HG02884 (cell line): ENCODE results near the gene MYL6B.
"Not testable (repeated sequence)": the region's sequence is repeated elsewhere in the genome, so short reads cannot be mapped to it uniquely, and the experiment has no call there.

Experiments used
- ATAC-seq: cut with Tn5 transposase; IDR thresholded peaks from one replicate; pipeline ENCODE4 v1.9.1; 2021; ENCODE audit warnings: mild to moderate bottlenecking, moderate library complexity; ENCODE audit not compliant: unreplicated experiment

MYL6B gene

DNA sequence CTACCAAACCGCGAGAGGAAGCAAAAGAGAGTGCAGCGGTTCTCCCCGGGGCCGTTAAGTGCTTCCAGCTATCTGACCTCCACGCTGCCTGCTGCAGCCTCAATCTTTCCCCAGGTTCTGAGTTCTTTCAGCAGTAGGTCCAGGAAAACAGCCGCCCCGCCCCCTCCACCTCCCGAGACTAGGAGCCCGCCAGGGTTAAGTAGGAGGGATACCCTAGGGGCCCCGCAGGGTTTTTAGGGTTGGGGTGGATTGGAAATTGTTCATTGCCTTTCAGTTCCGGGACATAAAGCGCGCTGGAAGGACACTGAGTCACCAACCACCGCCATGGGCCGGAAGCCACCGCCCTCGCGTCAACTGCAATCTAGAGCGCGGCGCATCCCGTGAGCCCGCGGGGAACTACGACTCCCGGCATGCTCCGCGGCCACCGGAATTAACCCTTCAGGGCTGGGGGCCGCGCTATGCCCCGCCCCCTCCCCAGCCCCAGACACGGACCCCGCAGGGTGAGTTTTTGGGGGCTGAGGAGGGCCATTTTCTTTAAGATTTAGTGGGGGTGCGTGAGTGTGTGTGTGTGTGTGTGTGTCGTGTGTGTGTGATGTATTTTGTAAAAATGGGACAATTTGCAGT lies at the start of gene MYL6B:
Gene MYL6B (plus strand): TSS at position 456 of the 624 bp plus-strand sequence. CDS start 1,332 bp downstream, outside the sequence.
- ATAC-seq: peak; percentile 83

DNA sequence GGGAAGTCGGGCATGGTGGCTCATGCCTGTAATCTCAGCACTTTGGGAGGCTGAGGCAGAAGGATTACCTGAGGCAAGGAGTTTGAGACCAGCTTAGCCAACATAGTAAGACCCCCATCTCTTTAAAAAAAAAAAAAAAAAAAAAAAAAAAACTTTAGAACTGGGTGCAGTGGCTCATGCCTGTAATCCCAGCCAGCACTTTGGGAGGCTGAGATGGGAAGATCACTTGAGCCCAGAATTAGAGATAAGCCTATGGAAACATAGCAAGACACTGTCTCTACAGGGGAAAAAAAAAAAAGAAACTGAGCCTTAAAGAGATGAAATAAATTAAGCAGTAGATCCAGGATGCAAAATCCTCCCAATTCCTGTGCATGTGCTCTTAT lies 49.7 kb upstream of the MYL6B start:
- no peak for ATAC-seq

DNA sequence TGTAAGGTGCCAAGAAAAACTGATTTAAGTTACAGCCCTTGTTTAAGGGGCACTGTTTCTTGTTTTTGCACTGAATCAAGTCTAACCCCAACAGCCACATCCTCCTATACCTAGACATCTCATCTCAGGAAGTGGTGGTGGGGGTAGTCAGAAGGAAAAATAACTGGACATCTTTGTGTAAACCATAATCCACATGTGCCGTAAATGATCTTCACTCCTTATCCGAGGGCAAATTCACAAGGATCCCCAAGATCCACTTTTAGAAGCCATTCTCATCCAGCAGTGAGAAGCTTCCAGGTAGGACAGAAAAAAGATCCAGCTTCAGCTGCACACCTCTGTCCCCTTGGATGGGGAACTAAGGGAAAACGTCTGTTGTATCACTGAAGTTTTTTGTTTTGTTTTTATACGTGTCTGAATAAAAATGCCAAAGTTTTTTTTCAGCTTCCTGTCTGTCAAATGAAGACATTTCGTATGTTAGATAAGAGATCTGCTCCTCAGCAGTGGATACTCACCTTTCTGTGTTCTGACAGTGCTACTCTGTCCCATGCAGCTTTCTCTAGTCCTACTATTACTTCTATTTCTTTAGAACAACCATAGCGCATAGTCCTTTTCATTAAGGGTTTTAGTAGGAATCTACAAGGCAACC lies 49.2 kb upstream of the MYL6B start:
- ATAC-seq: no peak

DNA sequence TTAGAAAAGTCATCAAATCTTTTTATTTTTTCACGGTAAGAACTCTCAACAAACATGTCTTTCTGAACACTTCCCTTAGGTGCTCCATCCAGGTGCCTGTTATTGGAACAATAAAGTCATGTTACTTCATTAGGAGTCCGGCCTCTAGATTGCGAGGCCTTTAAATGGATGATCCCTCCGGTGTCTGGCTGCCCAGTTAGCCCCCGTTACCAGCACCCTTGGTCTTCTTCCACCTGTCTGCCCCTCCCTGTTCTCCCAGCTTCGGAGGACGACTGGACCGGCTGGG lies 48.6 kb upstream of the MYL6B start:
- ATAC-seq: no peak

DNA sequence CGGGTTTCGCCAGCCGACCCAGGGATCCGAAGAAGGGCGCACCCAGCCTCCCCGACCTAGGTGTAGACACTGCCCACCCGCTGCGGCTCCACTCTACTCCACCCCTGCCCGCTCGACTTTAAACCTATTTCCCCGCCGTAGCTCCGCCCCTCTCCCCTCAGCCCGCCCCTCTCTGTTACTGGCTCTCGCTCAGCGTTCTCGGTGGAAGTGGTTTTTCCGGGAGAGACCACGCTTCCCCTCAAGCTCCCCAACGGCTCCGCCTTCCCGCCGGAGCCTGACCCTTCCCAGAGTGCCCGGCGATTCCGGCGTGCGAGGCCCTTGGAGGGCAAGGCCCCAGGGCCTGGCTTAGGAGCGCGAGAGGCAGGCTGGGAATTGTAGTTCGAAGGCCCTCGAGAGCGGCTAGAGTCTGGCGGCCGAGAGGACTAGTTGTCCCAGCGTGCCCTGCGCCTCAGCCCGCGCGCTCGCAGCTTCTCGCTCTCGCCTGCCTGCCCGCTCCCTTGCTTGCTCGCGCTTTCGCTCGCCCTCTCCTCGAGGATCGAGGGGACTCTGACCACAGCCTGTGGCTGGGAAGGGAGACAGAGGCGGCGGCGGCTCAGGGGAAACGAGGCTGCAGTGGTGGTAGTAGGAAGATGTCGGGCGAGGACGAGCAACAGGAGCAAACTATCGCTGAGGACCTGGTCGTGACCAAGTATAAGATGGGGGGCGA lies 48.1 kb upstream of the MYL6B start, which contains the start of gene PA2G4:
Gene PA2G4 (plus strand): TSS at position 451 of the 706 bp plus-strand sequence. CDS start 179 bp downstream, at position 630.
- peak; percentile 93 for ATAC-seq

DNA sequence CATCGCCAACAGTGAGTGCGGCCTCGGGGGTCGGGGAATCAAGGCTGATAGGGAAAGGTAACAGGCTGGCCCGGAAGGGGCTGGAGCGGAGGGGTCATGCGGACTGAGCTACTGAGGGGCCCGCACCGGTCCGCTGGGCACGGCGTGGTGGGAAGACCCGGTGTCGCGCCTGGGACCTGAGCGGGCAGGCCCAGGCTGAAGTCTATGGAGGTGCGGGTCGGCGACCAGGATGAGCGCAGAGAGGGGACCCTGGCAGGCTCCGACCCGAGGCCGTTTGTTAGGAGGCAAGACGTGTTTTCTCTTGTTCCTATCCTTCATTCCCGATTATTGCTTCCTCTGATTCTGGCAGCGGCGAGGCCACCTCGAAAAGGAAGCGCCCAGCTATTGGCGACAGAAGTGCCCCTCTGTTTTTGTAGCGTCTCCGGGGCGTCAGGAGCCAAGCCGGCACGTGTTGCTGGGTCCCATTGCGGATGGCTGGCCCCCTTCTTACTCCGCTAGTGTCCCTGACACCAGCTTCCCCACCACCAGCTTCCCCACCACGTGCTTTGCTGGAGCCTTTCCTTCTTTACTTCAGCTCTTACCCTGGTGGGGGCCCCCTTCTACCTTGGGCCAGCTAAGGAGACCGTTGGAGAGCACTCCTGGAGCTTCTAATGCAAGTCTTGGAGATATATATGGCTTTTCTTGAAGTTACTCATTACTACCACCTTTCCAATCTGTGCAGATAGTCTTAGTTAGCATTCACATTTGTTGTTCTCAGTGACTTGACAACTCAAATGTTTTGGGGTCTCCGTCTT lies 47.4 kb upstream of the MYL6B start:
- peak; percentile 13 for ATAC-seq

DNA sequence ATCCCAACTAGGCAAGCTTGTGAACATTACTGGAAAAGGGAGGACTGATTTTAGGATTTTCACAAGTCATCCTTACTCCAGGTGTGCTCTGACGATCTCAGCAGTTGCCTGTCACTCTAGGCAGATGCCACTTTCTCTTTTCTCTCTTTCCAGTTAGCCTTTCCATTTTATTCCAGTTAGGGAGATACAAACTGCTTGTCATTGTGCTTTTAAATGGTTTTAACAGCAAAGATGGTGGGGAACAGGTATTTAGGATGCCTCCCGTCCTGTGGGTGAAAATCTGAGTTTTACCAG lies 46.8 kb upstream of the MYL6B start:
- ATAC-seq: no peak

DNA sequence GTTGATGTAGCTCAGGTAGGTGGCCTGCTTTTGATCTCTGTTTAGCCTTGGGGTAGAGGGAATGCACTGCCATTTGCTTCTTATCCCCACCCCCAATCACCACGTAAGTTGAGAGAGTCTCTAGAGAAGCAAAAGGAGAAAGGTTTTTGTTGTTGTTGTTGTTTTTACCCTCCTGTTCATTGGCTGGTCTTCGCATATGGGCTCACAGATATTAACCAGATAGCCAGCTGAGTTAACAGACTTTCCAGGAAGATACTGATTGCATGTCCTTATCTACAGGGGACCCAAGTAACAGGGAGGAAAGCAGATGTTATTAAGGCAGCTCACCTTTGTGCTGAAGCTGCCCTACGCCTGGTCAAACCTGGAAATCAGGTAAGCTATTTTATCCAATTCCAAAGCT lies 45.1 kb upstream of the MYL6B start:
- no peak for ATAC-seq

DNA sequence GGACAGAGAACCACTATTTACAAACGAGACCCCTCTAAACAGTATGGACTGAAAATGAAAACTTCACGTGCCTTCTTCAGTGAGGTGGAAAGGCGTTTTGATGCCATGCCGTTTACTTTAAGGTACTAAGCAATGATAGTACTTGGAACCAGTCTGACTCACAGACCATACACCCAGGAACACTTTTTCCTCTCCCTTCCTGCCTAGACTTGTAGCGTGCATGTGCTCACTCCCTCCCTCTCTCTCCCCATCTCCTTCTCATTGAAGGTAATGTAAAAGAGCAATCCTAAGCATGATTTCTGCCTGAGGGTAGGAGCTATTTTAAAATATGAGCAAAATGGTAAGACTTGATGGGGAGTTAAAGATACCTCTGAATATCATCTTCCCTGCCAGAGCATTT lies 41.8 kb upstream of the MYL6B start:
- no peak for ATAC-seq

DNA sequence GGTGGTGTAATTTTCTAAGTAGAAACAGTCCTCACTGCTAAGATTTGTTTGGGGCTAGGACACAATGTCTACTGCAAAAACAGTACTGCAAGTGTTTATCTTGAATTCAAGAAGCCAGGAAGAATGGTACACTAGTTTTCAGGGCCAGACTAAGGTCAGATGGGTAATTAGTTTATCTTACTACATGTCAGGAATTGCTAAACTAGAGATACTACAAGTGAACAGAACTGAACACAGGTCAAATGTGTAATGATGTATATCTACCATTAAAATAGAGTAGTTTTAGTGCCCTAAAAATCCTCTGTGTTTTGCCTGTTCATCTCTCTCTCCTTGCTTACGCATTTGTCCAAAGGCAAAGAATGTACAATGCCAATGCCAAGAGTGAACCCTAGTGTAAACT lies 38.3 kb upstream of the MYL6B start:
- no peak for ATAC-seq

DNA sequence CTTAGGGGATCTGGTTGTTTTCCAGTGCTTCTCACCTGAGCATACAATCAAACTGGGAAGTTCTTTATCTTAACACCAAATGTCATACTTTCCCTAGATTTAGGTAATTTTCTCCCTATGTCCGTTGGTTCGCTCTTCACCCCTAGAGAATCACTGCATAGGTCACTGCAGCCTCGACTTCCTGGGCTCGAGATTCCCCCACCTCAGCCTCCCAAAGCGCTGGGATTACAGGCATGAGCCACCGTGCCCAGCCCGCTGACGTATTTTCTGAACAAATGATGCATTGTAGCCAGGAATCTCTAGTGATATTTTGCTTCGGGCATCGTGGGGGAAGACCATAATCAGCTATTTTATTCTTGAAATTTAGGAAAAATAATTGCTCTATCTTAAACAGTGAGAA lies 37.1 kb upstream of the MYL6B start:
- ATAC-seq: no peak

DNA sequence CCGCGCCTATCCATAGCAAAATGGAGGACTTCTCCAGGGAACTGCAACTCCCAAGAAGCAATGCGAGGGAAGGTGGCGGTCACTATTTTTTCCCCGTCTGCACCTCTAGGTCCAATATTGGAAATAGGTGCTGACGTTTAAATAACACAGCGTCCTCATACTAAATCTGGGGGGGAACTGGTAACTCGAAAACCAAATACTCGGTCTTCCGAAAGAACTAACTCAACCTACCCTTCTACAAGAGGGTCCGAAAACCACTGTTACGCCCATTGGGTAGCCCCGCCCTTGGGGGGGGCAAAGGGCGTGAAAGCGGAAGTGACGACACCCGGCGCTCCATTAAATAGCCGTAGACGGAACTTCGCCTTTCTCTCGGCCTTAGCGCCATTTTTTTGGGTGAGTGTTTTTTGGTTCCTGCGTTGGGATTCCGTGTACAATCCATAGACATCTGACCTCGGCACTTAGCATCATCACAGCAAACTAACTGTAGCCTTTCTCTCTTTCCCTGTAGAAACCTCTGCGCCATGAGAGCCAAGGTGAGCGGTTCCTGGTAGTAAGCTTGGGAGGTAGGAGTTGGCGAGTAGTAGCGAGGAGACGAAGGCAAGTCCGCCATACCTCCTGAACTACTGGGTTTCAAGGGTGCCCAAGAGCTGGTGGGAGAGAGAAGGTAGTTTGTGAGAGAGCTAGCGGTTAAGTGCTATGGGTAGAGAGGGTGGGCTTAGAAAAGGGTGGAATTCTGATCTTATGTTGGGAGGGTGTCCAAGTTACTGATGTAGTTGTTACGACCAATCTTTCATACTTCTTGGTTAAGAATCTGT lies 35.9 kb upstream of the MYL6B start, which contains the start of gene RPL41:
Gene RPL41 (plus strand): TSS at position 367 of the 815 bp plus-strand sequence.
- peak; percentile 33 for ATAC-seq

DNA sequence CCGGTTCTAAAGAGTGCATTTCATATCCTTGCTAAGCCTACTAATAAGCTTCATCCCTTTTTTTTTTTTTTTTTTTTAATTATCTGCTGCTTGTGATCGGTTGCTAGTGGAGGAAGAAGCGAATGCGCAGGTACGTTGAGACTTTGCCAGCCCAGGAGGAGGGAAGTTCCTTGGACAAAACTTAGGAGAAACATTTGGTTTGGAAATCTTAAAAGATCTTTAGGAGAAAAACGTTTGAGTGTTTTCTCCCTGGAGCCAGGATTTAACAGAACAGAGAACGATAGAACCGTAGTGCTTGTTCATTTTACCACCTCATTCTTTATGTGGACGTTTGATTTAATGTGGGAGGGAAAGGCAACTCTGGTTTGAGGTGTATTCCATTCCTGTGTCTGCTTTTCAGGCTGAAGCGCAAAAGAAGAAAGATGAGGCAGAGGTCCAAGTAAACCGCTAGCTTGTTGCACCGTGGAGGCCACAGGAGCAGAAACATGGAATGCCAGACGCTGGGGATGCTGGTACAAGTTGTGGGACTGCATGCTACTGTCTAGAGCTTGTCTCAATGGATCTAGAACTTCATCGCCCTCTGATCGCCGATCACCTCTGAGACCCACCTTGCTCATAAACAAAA lies 35.2 kb upstream of the MYL6B start:
- not testable (repeated sequence) for ATAC-seq

DNA sequence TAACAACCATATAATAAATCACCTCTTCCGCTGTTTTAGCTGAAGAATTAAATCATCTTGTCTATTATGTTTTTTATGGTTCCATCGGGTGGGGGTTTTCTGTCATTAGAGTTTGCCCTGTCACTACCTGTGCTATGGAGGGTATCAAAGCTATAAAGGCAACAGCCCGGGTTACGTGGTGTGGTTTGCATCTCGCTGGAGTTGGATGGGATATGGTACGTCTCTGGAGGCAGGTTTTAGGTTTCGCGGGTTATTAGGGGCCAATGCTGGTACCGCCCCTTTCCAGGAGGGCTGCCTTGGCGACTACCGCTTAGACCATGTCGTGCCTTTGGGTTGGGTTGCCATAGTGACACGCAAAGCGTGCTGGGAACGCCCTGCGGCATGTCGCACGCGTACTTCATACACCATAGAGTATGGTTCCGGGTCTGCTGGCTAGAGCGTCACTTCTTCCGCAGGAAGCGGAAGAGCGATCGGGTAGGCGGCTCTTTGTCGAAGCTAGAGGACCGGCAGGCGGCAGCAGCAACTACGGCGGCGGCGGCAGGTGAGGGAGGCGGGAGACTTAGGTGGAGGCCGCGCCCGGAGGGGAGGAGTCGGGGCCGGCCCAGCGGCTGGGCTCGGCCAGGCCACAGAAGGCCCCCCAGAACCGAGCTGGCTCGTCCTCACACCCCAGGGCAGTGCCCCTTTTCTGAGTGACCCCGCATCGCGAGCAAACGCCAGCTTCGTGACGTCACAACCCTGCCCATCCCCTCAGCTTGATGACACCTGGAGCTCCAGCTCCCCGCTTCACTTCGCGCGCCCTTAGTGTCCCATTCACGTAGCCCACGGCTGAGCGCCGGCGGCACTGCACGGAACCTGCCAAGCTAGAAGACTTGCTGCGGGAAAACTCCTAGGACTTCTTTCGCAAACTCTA lies 34.4 kb upstream of the MYL6B start, which contains the start of gene ZC3H10:
Gene ZC3H10 (plus strand): TSS at position 489 of the 910 bp plus-strand sequence. CDS start 2,297 bp downstream, outside the sequence.
- ATAC-seq: peak; percentile 81

DNA sequence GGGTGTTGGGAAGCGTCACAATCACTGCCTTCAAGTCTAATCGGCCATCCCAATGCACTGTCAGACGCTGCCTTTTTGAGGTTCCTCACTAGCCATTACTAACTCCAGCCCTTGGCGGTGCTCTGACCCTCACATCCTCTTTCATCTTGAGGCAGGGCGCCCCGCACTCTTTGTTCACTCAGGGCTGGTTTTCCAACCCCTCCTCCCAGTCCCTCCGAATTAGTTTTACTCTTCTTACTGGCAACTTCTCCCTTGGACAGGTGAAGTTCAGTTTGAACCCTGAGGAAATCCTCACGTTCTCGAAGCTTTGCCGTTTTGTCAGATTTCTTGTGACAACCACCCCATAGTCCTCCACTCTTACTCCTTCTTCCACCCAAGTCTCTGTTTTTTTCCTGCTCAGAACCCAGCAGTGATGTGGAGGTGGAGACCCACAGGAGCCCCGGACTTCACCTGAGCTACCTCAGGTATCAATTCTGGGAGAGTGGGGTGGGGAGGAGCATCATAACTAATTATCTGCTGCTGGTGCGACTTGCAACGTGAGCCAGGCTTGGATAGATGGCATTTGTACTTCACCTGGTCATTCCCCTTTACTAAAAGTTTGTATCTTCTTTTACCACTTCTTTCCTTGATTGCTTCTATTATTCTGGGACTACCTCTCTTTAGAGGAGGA lies 33.6 kb upstream of the MYL6B start:
- ATAC-seq: no peak

DNA sequence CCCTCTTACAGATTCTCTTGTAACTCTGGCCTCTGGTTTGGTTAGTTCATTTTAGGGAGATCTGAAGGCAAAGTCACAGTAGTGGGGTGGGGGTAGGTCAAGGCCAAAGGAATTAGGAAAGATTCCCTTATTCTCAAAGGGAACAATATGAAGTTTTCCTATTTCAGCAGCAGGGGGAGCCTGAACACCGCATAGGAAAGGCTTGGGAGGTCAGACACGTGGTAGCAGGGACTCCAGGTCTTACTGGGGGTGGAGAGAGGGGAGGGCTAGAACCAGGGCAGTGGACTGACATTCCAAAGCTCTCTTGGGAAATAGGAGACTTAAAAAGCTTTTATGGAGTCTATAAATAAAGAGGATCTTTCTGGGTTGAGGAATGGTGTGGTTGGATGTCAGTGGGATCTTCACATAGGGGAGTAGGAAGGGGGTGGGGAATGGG lies 33.0 kb upstream of the MYL6B start:
- no peak for ATAC-seq

DNA sequence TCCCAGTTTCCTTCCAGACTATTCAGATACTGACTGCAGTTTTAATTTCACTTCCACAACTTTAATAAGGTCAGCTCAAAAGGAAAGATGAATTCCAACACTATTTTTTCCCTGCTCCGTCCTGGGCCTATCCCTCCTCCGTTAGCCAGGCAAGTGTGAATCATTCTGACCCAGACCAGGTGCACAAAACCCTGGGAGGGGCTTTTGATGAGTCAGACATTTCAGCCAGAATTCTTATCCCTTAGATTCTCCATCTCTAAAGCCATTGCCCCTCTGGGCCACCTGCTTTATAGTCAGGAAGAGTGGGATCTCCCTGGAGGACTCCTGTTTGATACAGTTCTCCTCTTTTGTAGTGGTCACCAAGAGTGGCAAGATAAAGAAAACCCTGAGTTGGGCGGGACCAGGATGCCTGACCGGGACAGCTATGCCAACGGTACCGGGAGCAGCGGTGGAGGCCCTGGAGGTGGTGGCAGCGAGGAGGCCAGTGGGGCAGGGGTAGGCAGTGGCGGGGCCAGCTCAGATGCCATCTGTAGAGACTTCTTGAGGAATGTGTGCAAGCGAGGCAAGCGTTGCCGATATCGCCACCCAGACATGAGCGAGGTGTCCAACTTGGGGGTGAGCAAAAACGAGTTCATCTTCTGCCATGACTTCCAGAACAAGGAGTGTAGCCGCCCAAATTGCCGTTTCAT lies 32.1 kb upstream of the MYL6B start:
- no peak for ATAC-seq
